Thyroid gland (tissue), 4 donors: ENCODE data around the gene ASPRV1.

ENCODE experiments used
- POLR2A ChIP-seq, 2 donors: fragments of 450-650 bp; IDR thresholded peaks; one replicate each; pipeline ENCODE4 v1.6.1; 2017; ENCODE audit warnings: antibody characterized with exemption in 2 of 2, mild to moderate bottlenecking in 2 of 2, moderate library complexity in 1 of 2
- TF ChIP-seq, protein P1 (sequence below), 6 experiments: fragments of 200-600 bp in 3 of 6; fragments of 450-650 bp in 3 of 6; sonication (generic) in 3 of 6; IDR thresholded peaks; one replicate each; pipeline ENCODE4 v1.5.1; 2016 to 2019; ENCODE audit warnings: antibody characterized with exemption in 6 of 6, mild to moderate bottlenecking in 2 of 6, inconsistent platforms in 1 of 6, moderate library complexity in 1 of 6

DNA sequence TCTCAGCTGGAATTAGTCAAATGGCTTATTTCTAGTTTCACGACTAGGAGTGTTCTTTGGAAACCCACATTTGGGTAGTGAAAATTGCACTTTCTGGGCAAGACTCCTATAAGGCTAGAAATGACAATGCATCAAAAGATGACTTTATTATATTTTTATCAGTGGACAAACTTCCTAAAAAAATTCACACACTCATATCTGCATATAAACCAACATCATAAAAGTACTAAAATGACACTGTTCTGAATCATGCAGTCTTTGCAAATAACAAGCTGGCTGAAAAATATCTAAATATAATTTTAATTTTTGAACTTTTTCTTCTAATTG lies 28.9 kb downstream of the ASPRV1 start:
- TF ChIP-seq, protein P1, sequence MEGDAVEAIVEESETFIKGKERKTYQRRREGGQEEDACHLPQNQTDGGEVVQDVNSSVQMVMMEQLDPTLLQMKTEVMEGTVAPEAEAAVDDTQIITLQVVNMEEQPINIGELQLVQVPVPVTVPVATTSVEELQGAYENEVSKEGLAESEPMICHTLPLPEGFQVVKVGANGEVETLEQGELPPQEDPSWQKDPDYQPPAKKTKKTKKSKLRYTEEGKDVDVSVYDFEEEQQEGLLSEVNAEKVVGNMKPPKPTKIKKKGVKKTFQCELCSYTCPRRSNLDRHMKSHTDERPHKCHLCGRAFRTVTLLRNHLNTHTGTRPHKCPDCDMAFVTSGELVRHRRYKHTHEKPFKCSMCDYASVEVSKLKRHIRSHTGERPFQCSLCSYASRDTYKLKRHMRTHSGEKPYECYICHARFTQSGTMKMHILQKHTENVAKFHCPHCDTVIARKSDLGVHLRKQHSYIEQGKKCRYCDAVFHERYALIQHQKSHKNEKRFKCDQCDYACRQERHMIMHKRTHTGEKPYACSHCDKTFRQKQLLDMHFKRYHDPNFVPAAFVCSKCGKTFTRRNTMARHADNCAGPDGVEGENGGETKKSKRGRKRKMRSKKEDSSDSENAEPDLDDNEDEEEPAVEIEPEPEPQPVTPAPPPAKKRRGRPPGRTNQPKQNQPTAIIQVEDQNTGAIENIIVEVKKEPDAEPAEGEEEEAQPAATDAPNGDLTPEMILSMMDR (IDR thresholded peaks at IDR 0.05): no peak
- TF ChIP-seq POLR2A (IDR thresholded peaks at IDR 0.05): no peak
